SW480 (cell line): ENCODE measurements around the gene KCNMA1.
A peak's percentile ranks its signal among the peaks of the same experiment; 100 is the strongest.

ENCODE experiments used
- DNase-seq: peaks from one replicate; pipeline ENCODE4 v3.0.0-alpha.2; 2016; ENCODE audit warnings: low spot score

Gene KCNMA1

DNA sequence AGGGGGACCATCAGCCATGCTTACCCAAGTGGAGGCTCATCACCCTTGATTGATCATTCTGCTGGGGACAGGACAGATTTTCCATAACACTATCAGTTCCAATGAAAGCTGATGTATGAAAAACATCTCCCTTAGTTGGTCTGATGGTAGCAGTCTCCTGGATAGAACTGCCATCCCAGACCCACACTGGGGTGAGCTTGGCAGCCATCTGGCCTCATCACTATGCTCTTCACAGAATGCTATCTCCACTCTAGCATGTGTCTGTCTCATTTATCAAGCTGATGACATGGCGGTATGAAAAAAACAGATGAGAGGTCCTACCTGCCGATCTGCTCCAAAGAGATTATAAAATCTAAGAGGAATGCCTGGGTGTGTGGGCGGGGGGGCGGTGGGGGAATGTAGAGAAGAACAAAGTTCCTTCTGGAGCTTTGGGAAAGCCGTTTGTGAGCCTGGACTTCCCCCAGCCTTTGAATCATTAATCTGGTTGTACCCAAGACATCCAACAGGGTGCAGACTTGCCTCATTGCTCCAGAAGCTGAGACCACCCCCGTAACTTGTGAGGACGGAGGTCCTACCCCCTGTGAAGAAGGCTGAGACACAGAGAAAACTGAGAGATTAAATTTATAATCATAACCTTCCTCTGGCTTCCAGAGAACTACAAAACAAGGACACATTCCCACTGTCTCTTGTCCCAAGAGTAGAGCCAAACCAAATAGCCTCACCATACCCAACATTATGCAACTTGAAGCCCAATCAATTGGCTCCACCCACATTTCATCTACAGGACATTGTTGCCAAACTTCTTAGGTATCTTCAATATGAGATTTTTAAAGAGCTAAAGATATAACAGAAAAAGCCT, 340.8 kb downstream of the KCNMA1 start:
- no peak for DNase-seq

DNA sequence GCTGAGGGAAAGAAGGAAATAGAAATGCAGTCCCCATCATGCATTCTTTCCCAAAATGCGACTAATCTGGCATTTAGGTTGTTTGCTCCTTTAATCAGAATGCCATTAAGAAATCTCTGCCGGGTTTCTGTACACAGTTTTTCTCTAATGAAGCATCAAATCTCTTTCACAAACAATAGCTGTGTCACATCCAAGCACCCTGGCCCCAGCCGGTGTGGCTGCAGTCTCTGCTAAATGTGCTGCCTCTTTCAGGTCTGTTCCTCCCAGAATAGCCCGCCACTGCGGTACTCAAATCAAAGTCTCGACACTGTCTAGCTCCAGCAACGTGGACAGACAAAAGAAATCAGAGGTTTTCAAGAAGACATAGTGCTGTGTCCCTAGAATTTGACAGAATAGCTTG, 343.8 kb downstream of the KCNMA1 start:
- no peak for DNase-seq

DNA sequence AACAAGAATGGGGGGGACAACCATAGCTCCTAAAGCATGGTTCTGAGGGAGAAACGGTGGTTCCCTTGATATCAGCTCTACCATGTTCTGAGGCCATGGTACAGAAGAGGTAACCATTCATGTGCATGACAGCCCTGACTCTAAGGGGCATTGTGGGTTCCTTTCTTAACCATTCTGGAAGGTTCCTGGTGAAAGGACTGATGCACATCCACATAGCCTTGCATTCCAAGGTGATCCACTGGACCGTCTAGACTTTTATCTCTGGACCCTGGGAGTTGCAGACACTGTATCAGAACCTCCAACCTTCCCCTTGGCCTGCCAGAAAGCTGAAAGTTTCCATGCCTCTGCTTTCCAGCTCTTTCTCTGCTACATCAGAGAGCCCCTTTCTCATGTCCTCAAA, 344.3 kb downstream of the KCNMA1 start:
- no peak for DNase-seq

DNA sequence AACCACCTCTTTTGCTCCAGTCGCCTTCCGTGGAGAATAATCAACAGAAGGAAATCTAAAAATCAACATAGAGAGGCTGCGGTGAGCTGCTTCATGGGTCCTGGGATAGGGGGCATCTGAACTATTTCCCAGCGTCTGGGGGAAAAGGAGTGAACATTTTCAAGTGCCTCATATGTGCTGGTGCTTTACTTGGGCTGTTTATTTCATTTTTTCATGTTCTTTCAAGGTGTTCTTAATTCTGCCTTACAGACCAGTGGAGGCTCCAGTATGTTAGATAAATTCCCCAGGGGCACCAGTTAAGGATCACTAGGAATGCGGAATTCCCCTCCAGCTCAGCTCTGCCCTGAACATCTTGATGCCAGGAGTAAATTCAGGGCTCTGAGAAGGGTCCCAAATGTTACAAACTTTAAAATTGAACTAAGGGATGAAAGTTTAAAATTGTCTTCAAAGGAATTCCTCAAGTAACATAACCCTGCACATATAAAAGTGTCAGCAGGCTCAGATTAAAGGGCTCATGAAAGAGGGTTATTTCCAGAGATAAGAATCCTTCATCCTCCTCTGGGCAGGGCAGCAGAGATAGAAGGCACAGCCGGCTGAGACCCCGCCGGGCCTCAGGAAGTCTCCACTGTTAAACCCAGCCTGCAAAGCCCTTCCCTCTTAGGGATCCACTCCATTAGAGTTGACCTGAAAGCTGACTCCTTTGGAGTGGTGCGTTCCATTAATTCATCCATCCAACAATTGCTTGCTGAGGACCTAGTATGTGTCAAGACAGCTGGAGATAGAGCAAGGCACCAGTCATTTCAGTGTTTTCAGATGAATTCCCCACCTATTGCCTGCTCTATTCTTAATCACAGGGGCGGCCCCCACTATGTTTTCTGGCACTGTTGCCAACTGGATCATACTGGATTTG, 345.8 kb downstream of the KCNMA1 start:
- no peak for DNase-seq

DNA sequence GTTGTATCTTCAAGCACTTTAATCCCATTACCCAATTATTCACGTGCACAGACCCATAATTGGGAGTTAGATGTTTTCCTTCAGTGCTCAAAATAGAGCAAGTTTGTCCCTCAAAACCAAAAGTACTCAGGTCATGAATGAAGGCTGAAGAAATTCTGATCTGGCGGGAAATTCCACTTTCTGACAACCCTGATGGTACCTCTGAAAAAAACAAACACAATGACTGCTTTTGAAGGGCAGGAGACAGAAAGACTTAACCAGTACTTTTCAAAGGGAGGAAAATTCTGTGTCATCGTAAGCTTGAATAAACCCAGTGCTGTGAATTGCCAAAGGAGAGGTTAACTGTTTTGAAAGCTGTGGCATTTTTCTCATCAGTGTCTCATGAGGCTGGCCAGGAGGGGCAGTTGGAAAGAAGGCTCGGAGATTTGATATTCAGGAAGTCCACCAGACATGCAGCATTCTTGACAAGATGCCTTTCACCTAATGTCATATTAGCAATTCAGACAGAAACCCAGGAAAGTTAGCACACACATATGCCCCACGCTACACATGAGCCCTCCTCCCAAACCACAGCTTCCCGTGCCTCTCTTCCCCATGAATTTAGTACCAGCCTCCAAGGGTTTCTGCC, 347.0 kb downstream of the KCNMA1 start:
- DNase-seq: no peak

DNA sequence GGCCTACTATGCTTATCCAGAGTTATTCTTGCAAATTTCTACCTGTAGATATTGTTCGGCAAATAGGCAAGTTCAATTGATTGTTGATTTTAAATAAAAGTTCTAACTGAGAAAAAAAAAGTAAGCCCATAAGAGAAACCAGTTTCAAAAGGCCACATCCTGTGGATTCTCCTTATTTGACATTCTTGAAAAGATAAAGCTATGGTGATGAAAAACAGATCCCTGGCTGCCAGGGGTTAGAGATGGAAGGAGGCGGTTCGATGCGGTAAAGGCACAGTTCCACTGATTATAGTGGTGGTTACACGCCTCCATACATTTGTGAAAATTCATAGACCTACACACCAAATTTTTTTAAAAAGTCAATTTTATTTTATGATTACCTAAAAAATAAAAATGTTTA, 347.8 kb downstream of the KCNMA1 start:
- no peak for DNase-seq

DNA sequence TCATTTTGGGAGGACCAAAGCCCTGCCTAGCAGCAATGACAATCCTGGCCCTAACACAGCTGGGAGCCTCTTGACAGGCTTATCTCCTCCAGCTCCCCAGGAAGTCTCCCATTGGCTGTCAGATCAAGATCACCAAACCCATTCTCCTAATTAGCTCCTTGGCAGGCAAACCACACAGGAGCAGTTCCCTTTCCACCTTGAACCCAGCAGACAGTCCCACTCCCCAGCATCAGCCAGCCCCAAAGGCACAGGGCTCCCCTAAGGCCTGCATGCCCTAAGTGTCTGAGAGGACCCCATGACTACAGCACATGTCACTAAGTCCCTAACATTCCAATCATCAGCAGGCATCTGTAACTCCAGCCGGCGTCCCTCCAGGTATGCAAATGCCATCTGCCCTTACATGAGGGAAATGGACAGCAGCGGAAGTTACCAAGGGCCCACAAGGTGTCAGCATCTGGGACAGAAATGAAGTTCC, 348.5 kb downstream of the KCNMA1 start:
- no peak for DNase-seq

DNA sequence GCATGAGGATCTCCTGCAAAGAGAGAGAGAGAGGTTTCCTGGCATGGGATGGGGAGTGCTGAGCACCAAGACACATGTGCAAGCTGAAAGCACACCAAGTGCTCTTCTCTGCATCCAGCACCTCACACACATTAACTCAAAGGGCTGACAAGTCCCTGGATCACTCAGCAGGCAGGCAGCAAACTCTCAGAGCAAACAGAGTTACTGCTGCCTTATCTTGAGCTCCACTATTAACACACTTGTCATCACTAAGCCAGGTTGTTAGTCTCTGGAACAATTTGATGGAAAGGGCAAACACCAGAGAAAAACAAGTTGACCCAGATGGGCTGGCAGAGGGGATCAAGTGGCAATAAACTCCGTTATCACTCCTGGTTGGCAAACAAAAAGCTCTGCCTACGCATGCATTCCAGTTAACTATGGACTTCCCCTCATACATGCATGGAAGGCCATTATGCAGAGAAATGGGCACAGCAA, 349.9 kb downstream of the KCNMA1 start:
- DNase-seq: no peak

DNA sequence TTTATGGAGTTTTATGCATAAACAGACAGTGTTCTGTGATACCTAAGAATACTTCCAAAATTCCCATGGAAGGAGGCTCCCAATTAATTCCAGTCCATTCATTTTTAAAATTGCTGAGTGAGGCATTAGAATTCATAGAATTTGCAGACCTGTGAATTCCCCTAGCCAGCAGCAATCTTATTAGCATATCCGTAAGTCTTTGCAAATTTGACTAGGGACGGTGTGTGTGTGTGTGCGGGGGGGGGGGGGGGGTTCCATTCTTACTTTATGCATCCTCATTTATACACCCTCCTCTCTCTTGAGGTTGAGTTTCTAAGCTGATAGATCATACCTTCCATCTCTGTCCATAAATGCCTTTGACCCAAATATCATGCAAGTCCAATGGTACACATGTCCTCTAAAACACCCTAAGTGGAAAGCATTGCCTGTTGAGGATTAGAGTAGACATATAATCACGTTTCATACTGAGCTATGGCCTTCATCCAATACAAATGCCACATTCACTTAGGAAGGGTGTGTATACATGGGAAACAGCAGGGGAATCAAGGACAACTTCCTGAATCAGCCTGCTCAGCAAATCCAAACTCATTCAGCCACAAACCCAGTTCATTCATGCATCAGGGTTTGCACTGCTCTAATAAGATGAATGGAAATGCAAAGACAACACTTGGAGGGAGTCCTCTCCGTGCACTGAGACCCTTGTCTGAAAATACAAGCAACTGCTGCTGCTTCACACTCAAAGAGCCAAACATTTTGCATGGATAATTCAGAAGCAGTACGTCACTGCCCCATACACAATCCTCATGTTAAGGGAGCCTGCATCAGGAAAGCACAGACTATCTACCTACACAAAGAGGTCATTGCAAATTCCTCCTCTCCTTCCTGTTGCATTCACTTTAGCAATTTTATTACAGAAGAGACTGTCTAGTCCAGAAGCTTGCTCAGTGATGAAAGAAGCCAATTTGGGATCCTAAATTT, 350.8 kb downstream of the KCNMA1 start:
- DNase-seq: no peak

DNA sequence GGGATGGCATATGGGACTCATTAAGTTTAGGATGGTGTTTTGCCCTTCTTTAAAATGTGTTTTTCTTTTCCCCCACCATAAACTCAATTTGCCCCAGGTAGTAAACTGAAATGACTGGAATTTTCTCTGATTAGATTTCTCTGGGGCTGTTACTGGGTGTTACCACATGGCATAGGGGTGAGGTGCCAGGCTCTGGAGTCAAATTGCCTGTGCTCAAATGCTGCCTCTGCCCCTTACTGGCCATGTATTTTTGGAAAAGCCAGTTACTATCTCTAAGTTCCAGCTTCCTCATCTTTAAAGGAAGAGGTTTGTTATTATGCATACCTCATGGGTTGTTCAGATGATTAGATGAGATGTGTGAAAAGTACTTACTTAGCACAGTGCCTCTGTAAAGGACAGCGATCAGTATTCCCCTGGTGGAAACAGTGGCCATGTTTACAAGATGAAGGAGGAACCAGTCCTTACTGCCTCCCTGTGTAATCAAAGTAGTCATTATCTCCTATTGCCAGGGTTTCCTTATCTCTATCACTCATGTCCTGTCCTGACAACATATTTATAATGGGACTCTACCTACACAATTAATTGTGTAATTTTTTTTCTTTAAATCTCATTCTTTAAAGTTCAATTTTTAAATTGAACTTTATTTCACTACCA, 352.0 kb downstream of the KCNMA1 start:
- no peak for DNase-seq

DNA sequence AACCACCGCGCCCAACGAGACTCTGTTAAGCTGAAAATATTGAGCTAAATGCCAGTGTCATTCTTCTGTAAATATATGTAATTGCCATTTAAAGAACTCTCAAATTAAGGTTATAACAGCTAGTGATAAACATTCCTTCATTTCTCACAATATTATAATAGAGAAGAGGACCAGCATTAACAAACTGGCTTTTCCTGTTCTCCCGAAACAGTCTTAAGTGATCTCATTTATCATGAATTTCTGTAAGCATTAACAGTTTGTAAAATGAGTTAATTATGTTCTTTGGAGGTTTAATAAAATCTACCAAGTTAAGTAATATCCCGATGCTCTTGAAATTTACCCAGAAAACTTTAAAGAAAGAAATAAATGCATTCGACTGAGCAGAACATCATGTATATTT, 352.8 kb downstream of the KCNMA1 start:
- no peak for DNase-seq

DNA sequence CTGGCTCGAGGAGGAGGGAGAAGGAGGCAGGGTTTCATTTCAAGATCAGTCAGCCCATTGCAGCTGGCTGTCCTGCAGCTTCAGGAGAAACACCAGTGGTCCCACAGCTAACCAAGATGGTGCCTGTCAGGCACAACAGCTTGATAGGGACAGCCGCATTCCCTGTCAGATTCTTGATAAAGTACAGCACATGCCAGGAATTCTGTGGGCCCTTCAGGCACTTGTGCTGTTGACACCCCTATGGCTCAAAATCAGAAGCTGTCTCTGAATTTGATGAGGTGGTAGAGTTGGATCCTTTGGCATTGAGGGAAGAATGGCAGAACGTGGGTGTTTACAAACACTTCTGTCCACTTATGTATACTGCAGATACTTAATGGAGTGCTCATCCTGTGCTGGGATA, 354.3 kb downstream of the KCNMA1 start:
- DNase-seq: no peak

DNA sequence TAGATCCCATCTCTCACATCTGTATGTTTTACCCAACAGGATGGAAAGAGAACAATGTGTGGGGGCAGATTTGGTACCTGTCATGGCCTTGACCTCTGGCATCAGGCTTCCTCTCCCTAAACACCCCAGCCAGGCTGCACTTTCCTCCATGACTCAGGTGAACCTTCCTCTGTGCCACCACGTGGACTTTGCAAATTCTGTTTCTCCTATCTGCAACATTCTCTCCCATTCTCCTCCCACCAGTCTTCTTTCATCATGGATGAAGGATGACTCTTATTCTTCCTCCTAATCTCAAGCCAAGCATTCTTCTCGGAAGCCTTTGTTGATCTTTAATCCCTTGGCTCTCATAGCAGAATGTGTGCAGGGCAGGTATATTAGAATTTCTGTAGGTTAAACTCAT, 355.4 kb downstream of the KCNMA1 start:
- DNase-seq: no peak

DNA sequence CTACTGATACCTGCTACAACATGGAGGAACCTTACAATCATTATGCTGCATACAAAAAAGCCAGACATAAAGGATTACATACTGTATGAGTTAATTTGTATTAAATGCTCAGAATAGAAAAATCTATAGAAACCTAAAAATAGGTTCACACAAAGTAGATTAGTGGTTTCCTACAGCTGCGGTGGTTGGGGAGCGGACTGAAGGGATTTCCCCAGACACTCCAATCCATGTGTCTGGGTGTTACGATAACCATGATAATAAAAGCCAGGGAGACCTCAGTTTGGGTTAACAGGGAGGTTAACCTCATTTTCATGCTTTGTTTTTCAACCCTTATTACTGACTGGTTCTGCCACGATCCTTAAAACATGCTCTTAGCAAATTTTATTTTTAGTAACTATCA, 355.9 kb downstream of the KCNMA1 start:
- no peak for DNase-seq

DNA sequence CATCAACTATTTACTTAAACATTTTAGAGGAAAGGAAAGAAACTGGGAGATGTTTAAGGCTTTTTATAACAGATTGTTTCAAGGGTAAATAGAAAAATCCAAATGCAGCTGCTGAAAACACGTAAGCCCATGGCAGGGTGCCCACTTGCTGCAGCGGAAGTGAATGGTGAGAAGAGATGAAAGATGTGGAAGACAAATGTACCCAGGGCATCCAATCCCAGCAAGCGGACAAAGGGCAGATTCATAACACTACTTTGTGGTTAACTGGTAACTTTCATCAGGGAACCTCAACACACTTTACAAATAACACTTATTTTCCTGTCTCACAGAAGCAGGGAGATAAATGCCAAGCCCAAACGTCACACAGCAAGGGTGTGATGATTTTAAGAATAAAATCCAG, 358.4 kb downstream of the KCNMA1 start:
- peak; percentile 80 for DNase-seq

DNA sequence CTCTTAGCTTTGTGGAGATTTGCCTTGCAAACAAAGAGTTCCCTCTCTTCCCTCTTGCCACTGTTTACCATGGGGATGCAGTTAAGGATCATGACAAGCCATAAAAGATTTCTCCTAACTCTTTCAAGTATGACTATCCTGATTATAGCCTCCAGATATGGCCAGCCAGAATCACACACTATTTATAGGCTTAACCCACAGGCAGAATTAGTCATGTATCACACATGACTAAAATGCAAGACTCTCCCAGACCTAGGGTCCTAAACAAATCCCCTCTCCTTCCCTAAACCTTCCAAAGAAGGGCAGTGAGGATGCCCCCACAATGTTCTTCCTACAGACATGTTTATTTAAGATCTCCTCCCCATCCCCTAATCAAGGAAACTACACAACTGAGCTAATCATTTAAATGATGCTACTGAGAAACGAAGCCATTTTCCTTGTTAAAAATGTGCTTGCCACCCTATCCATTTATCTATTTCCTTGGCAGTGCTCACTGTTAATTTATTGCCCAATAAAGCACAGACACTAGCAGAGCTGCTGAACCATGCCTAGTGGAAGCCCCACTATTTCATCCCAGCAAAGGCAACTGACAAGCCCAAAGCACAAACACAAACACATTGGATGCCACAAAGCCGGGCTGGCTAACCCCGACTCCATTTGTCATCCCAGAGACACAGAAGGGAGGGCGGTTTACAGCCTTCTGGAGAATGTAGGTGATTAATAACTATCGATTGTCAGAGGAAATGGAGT, 363.4 kb downstream of the KCNMA1 start:
- DNase-seq: peak; percentile 42

DNA sequence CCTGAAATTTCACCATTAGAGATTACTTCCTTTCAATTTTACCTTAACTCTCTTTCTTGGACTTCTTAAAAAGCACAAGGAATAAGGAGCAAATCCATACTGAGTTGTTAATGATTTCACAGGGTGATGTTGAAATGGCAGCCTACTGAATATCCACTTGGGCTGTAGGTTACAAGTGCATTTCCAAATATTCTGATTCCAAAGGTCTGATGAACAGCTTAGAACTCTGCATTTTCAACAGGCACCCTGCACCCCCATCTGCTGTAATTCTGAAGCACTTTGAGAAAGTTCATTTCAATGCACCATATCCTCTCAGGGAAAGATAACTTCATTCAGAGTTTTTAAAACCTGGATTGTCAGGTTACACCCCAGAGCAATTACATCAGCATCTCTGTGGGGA, 368.4 kb downstream of the KCNMA1 start:
- DNase-seq: no peak

DNA sequence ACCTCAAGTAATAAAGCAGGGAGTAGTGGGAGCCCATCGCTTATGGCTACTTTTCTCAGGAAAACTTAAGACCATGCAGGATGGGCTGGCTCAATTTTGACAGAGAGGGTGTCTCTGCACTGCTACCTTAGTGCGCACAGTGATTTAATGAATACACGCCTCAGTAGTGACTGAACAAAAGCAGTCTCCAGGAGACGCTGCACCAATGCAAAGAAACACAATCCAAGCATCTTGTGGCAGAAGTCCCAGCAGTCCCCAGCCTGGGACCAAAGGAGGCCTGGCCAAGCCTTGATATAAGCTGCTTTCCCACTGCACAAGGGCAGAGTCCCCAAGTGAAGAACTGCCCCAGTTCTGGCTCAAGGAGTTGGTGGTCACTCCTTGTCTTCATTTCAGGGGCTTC, 368.9 kb downstream of the KCNMA1 start:
- DNase-seq: no peak

DNA sequence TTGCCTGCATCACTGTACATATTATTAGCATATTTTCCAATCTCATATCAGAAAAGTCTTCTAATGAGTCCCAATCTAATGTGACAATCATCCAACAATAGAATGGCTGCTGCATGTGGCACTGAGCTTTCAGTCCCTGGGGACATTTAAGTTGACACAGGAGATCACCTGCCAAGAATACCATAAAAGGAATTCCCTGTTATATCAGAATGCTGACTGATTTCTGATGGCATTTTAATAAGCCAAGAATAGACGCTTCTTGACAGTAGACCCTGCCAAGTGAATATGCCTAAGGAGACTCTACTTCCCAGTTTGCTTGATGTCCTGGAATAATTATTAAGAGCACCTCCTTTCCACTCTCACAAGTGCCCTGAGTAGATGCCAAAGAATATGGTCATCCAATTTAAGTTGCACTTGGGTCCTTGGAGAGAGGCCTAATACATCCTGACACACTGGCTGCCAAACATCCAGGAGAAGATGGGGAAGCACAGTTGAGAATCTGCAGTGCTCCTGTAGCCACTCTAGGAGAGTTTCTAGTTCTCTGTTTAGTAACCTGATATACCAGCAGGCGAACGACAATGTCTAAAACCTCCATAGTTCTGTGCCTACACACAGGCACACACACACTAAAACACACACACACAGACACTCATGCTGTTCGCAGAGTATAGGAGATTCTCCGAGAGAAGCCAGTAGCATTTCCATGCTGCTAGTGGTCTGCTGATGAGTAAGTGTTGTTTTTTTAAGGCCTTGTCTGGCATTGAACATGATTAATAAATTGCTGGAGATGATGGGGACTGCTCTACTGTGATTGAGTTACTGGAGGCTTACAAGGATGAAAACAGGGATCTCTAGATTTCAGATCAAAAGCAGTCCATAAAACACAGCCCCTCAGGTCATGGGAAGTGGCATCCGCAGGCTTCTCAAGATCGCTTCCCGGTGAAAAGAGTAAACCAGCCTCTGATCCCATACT, 369.6 kb downstream of the KCNMA1 start:
- DNase-seq: no peak
